Measurements from ENCODE around the gene AANAT.
A peak's percentile ranks its signal among the peaks of the same experiment; 100 is the strongest.

AANAT gene
- total RNA-seq = 0 to 1.2 (median 0.10) reads per million in 17 experiments

GRCh38 chr17:76467366-76467765, at the start of gene AANAT:
AANAT (plus strand) TSS chr17:76467603; CDS start chr17:76468747, 1,144 bp downstream.
- DNase-seq = no peak

- no peak for DNase-seq
Measured at GRCh38 chr17:76419576-76420260, 47.7 kb upstream of the AANAT start.

- no peak for DNase-seq
Measured at GRCh38 chr17:76420356-76421043, 46.9 kb upstream of the AANAT start.

GRCh38 chr17:76421044-76421407, 46.4 kb upstream of the AANAT start:
- no peak for DNase-seq

- no peak for DNase-seq
Measured at GRCh38 chr17:76422406-76422805, 45.0 kb upstream of the AANAT start.

- DNase-seq = no peak
Measured at GRCh38 chr17:76422860-76423259, 44.5 kb upstream of the AANAT start.

- no peak for DNase-seq
Measured at GRCh38 chr17:76426853-76427252, 40.5 kb upstream of the AANAT start.

- no peak for DNase-seq
Measured at GRCh38 chr17:76427501-76428231, 39.7 kb upstream of the AANAT start.

- no peak for DNase-seq
Measured at GRCh38 chr17:76428511-76428910, 38.9 kb upstream of the AANAT start.

- no peak for DNase-seq
Measured at GRCh38 chr17:76431509-76431908, 35.9 kb upstream of the AANAT start.

GRCh38 chr17:76432004-76432403, 35.4 kb upstream of the AANAT start:
- DNase-seq = no peak

GRCh38 chr17:76432712-76433336, 34.6 kb upstream of the AANAT start:
- peak in 1 of 4 experiments; percentile 31 for DNase-seq

- DNase-seq = no peak
Measured at GRCh38 chr17:76433693-76434092, 33.7 kb upstream of the AANAT start.

GRCh38 chr17:76434870-76435269, 32.5 kb upstream of the AANAT start:
- DNase-seq = no peak

GRCh38 chr17:76435751-76436150, 31.7 kb upstream of the AANAT start:
- no peak for DNase-seq

- DNase-seq = no peak
Measured at GRCh38 chr17:76437467-76438402, 29.7 kb upstream of the AANAT start.

GRCh38 chr17:76438906-76439305, 28.5 kb upstream of the AANAT start:
- no peak for DNase-seq

GRCh38 chr17:76439314-76439928, 28.0 kb upstream of the AANAT start:
- DNase-seq = no peak

GRCh38 chr17:76440751-76441362, 26.5 kb upstream of the AANAT start:
- DNase-seq = no peak

GRCh38 chr17:76441686-76442340, 25.6 kb upstream of the AANAT start:
- DNase-seq = no peak
